Muscle layer of colon (tissue), 2 donors: ENCODE results near the gene EBF3.

Source experiments
- H3K27ac ChIP-seq: one replicate; pipeline ENCODE4 v1.7.0; 2013; ENCODE audit warnings: low read depth, mild to moderate bottlenecking, low read length, moderate library complexity
- H3K27me3 ChIP-seq, 2 donors: one replicate each; pipeline ENCODE4 v1.7.0; 2013; ENCODE audit warnings: low read length in 2 of 2, mild to moderate bottlenecking in 2 of 2; ENCODE audit not compliant: insufficient read depth in 2 of 2, control insufficient read depth in 1 of 2
- H3K36me3 ChIP-seq: one replicate; pipeline ENCODE4 v1.7.0; 2013; ENCODE audit warnings: mild to moderate bottlenecking, low read length; ENCODE audit not compliant: insufficient read depth
- H3K4me1 ChIP-seq: one replicate; pipeline ENCODE4 v1.7.0; 2013; ENCODE audit warnings: mild to moderate bottlenecking, low read length; ENCODE audit not compliant: insufficient read depth
- H3K4me3 ChIP-seq, 2 donors: one replicate each; pipeline ENCODE4 v1.7.0; 2013; ENCODE audit warnings: low read length in 2 of 2, low read depth in 1 of 2, mild to moderate bottlenecking in 1 of 2, moderate library complexity in 1 of 2
- H3K9ac ChIP-seq: one replicate; pipeline ENCODE4 v1.7.0; 2013; ENCODE audit warnings: low read length
- H3K9me3 ChIP-seq: one replicate; pipeline ENCODE4 v1.7.0; 2013; ENCODE audit warnings: mild to moderate bottlenecking, low read length
- donor health status: abdominal sarcoma.
- donor health status: Adenocarcinoma of cecum.

The EBF3 gene

GRCh38 chr10:129865960-129866359, 98.1 kb downstream of the EBF3 start:
- H3K36me3 ChIP-seq = no peaks in the 10 kb centered on the region
- H3K4me1 ChIP-seq = peaks cover 5% of the 10 kb centered on the region
- no peak overlapping the region for H3K4me3 ChIP-seq
- H3K27me3 ChIP-seq = no peaks in the 10 kb centered on the region
- H3K9me3 ChIP-seq = no peaks in the 10 kb centered on the region
- no peak overlapping the region for H3K9ac ChIP-seq
- no peak overlapping the region for H3K27ac ChIP-seq

- H3K9ac ChIP-seq = no peak overlapping the region
- no peaks in the 10 kb centered on the region for H3K9me3 ChIP-seq
- no peak overlapping the region for H3K27ac ChIP-seq
- H3K27me3 ChIP-seq = no peaks in the 10 kb centered on the region
- H3K4me3 ChIP-seq = no peak overlapping the region
- H3K36me3 ChIP-seq = no peaks in the 10 kb centered on the region
- H3K4me1 ChIP-seq = peaks cover 5% of the 10 kb centered on the region
Observed at GRCh38 chr10:129865413-129865812, 98.7 kb downstream of the EBF3 start.

- no peaks in the 10 kb centered on the region for H3K27me3 ChIP-seq
- H3K9me3 ChIP-seq = no peaks in the 10 kb centered on the region
Observed at GRCh38 chr10:129864601-129865126, 99.4 kb downstream of the EBF3 start.

GRCh38 chr10:129864082-129864481, 100.0 kb downstream of the EBF3 start:
- no peaks in the 10 kb centered on the region for H3K36me3 ChIP-seq

More at GRCh38 chr10:129864601-129865126, 99.4 kb downstream of the EBF3 start:
- Histone ChIP-seq H3K27ac (no peak overlapping the region), H3K36me3 (no peaks in the 10 kb centered on the region), H3K4me3 (no peak overlapping the region), H3K4me1 (peaks cover 5% of the 10 kb centered on the region), H3K9ac (no peak overlapping the region)

GRCh38 chr10:129863201-129863663, 100.8 kb downstream of the EBF3 start:
- Histone ChIP-seq H3K36me3 (no peaks in the 10 kb centered on the region), H3K27ac (no peak overlapping the region)

More at GRCh38 chr10:129864082-129864481, 100.0 kb downstream of the EBF3 start:
- peaks cover 5% of the 10 kb centered on the region for H3K4me1 ChIP-seq
- no peak overlapping the region for H3K9ac ChIP-seq
- no peak overlapping the region for H3K4me3 ChIP-seq
- H3K27me3 ChIP-seq = no peaks in the 10 kb centered on the region
- H3K27ac ChIP-seq = no peak overlapping the region
- H3K9me3 ChIP-seq = no peaks in the 10 kb centered on the region

GRCh38 chr10:129861776-129862531, 102.1 kb downstream of the EBF3 start:
- no peak overlapping the region for H3K27ac ChIP-seq
- H3K4me1 ChIP-seq = peaks cover 5% of the 10 kb centered on the region
- no peaks in the 10 kb centered on the region for H3K27me3 ChIP-seq
- H3K9me3 ChIP-seq = no peaks in the 10 kb centered on the region
- no peak overlapping the region for H3K9ac ChIP-seq
- no peaks in the 10 kb centered on the region for H3K36me3 ChIP-seq
- no peak overlapping the region for H3K4me3 ChIP-seq

More at GRCh38 chr10:129863201-129863663, 100.8 kb downstream of the EBF3 start:
- Histone ChIP-seq H3K27me3 (no peaks in the 10 kb centered on the region), H3K4me1 (peaks cover 5% of the 10 kb centered on the region), H3K4me3 (no peak overlapping the region), H3K9ac (no peak overlapping the region), H3K9me3 (no peaks in the 10 kb centered on the region)

- no peak overlapping the region for H3K4me3 ChIP-seq
- H3K9ac ChIP-seq = no peak overlapping the region
- H3K36me3 ChIP-seq = no peaks in the 10 kb centered on the region
- H3K27ac ChIP-seq = no peak overlapping the region
- H3K4me1 ChIP-seq = peaks cover 5% of the 10 kb centered on the region
- no peaks in the 10 kb centered on the region for H3K9me3 ChIP-seq
- no peaks in the 10 kb centered on the region for H3K27me3 ChIP-seq
Observed at GRCh38 chr10:129860396-129860795, 103.7 kb downstream of the EBF3 start.

GRCh38 chr10:129859536-129859935, 104.5 kb downstream of the EBF3 start:
- H3K36me3 ChIP-seq = no peaks in the 10 kb centered on the region
- H3K9me3 ChIP-seq = no peaks in the 10 kb centered on the region
- H3K4me1 ChIP-seq = no peaks in the 10 kb centered on the region
- no peak overlapping the region for H3K9ac ChIP-seq
- no peak overlapping the region for H3K4me3 ChIP-seq
- H3K27me3 ChIP-seq = no peaks in the 10 kb centered on the region
- no peak overlapping the region for H3K27ac ChIP-seq

- Histone ChIP-seq H3K27ac (no peak overlapping the region), H3K36me3 (no peaks in the 10 kb centered on the region), H3K4me3 (no peak overlapping the region), H3K9ac (no peak overlapping the region), H3K9me3 (no peaks in the 10 kb centered on the region), H3K4me1 (no peaks in the 10 kb centered on the region), H3K27me3 (no peaks in the 10 kb centered on the region)
Observed at GRCh38 chr10:129857242-129857960, 106.7 kb downstream of the EBF3 start.

- H3K27me3 ChIP-seq = no peaks in the 10 kb centered on the region
- H3K4me1 ChIP-seq = no peaks in the 10 kb centered on the region
- H3K36me3 ChIP-seq = no peaks in the 10 kb centered on the region
- H3K9ac ChIP-seq = no peak overlapping the region
- H3K9me3 ChIP-seq = no peaks in the 10 kb centered on the region
- no peak overlapping the region for H3K27ac ChIP-seq
- H3K4me3 ChIP-seq = no peak overlapping the region
Observed at GRCh38 chr10:129855836-129856563, 108.1 kb downstream of the EBF3 start.
